Chondrocyte (in vitro differentiated cells): ENCODE results near the gene SERGEF. TPM values are rescaled to one million over a fixed set of nuclear protein-coding genes. Genes with fewer than 3 reads are reported as not detected.

Experiments used
- DNase-seq: peaks from one replicate; pipeline ENCODE4 v3.0.0; 2021; ENCODE audit warnings: mixed read lengths, low spot score
- H3K27ac Mint-ChIP-seq: one replicate; pipeline ENCODE4 v1.8.0; 2021; ENCODE audit warnings: mild to moderate bottlenecking, moderate library complexity, mixed read lengths; ENCODE audit not compliant: unreplicated experiment
- H3K27me3 Mint-ChIP-seq: 2 replicates; pipeline ENCODE4 v1.8.0; 2021; ENCODE audit warnings: low read depth, mixed read lengths
- H3K36me3 Mint-ChIP-seq: 2 replicates; pipeline ENCODE4 v1.8.0; 2021; ENCODE audit warnings: low read depth, mixed read lengths
- H3K4me1 Mint-ChIP-seq: 2 replicates; pipeline ENCODE4 v1.8.0; 2021; ENCODE audit warnings: low read depth, mild to moderate bottlenecking, mixed read lengths
- H3K4me3 Mint-ChIP-seq: one replicate; pipeline ENCODE4 v1.8.0; 2021; ENCODE audit warnings: mild to moderate bottlenecking, moderate library complexity, mixed read lengths; ENCODE audit not compliant: unreplicated experiment
- H3K9me3 Mint-ChIP-seq: 2 replicates; pipeline ENCODE4 v1.8.0; 2021; ENCODE audit warnings: low read depth, mixed read lengths
- total RNA-seq: library from RNA; stranded (reverse); gene quantifications from 3 replicates; pipeline ENCODE4 v1.2.1, GENCODE V29; 2021
- TF ChIP-seq, protein P1 (sequence below): fragments of 200-600 bp; sonication (generic); IDR thresholded peaks from 2 replicates; pipeline ENCODE4 v1.5.0; 2021; ENCODE audit warnings: antibody characterized with exemption, mild to moderate bottlenecking, moderate library complexity

SERGEF gene
- total RNA-seq, 1 donor from 2014 or later, result 37.6 TPM

DNA sequence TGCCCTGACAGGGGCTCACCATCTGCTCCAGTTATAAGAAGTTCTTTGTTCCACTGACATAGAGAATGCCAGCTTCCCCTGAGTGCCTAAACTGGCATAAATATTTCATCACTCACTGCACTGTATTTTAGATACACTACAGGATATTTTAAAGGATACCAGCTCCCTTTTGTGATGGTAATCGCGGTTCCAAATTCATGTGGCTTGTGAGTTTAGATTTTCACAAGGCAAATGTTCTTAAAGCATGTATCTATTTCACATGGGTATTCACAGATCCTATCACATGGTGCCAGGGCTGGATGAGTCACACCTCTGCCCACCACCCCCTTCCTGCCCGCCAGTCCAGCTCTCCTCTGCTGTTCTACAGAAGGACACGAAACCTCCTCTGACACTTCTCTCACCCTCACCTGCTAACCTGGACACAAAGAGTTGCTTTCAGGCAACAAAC lies 172.7 kb downstream of the SERGEF start:
- Mint-ChIP-seq H3K9me3 (no peaks in the 10 kb centered on the region), H3K27me3 (no peaks in the 10 kb centered on the region), H3K36me3 (no peaks in the 10 kb centered on the region), H3K27ac (peak overlapping the region; percentile 68), H3K4me1 (peaks cover 7% of the 10 kb centered on the region), H3K4me3 (no peak overlapping the region)
- TF ChIP-seq, protein P1, sequence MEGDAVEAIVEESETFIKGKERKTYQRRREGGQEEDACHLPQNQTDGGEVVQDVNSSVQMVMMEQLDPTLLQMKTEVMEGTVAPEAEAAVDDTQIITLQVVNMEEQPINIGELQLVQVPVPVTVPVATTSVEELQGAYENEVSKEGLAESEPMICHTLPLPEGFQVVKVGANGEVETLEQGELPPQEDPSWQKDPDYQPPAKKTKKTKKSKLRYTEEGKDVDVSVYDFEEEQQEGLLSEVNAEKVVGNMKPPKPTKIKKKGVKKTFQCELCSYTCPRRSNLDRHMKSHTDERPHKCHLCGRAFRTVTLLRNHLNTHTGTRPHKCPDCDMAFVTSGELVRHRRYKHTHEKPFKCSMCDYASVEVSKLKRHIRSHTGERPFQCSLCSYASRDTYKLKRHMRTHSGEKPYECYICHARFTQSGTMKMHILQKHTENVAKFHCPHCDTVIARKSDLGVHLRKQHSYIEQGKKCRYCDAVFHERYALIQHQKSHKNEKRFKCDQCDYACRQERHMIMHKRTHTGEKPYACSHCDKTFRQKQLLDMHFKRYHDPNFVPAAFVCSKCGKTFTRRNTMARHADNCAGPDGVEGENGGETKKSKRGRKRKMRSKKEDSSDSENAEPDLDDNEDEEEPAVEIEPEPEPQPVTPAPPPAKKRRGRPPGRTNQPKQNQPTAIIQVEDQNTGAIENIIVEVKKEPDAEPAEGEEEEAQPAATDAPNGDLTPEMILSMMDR, result no peak
- DNase-seq, result no peak

DNA sequence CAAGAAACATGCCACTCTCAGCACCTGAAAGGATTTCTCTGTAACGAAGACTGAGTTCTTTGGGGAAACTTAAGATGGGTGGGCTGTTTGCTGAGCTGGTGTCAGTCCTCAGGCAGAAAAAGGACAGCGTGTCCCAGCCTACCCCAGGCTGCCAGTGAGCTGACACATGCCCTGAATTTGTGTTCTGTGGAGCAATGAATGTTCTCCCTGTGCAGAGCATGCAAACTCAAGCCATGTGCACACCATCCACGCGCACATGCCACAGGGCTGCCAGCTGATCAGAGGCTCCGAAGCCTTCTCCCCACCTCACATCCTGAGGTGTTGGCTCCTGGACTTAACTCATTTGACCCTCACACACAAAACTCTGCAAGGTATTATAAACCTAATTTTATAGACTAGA lies 173.4 kb downstream of the SERGEF start:
- H3K27me3 Mint-ChIP-seq, result no peaks in the 10 kb centered on the region
- H3K27ac Mint-ChIP-seq, result no peak overlapping the region
- H3K4me3 Mint-ChIP-seq, result no peak overlapping the region
- no peaks in the 10 kb centered on the region for H3K36me3 Mint-ChIP-seq
- TF ChIP-seq, protein P1, result no peak
- peaks cover 6% of the 10 kb centered on the region for H3K4me1 Mint-ChIP-seq
- DNase-seq, result no peak
- H3K9me3 Mint-ChIP-seq, result no peaks in the 10 kb centered on the region

DNA sequence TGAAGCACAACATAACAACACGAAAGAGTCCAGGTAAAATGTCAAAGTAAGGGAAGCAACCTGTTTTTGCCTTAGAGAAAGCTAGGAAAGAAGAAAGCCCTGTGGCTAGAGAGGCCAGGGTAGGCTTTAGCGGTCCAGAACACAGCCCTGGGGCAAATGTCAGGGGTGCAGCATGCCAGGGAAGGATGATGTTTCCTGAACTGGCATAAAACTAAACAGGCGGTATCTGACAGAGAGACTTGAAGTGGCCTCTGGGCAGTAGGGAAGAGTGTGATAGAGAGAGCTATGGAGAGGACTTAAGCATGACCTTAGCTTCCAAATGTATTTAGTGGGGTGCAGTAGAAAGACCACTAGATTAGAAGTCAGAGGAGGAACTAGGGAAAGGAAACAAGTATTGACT lies 174.7 kb downstream of the SERGEF start:
- no peaks in the 10 kb centered on the region for H3K9me3 Mint-ChIP-seq
- no peak overlapping the region for H3K27ac Mint-ChIP-seq
- no peak for DNase-seq
- no peak overlapping the region for H3K4me3 Mint-ChIP-seq
- TF ChIP-seq, protein P1, result no peak
- H3K4me1 Mint-ChIP-seq, result peaks cover 6% of the 10 kb centered on the region
- H3K36me3 Mint-ChIP-seq, result no peaks in the 10 kb centered on the region
- no peaks in the 10 kb centered on the region for H3K27me3 Mint-ChIP-seq

DNA sequence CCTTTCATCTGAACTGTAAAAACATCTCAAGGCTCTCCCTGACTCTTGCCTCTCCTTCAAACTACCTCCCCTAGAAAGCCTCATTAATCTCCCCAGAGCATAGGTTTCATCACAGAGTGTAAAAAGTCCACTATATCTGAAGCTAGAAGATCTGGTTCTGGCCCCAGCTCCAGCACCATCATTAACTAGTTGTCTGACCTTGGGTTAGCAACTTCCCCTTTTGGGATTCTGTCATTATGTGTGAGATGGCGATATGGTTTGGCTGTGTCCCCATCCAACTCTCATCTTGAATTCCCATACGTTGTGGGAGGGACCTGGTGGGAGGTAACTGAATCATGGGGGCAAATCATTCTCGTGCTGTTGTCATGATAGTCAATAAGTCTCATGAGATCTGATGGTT lies 181.0 kb downstream of the SERGEF start:
- H3K4me1 Mint-ChIP-seq, result no peaks in the 10 kb centered on the region
- no peak overlapping the region for H3K4me3 Mint-ChIP-seq
- H3K27me3 Mint-ChIP-seq, result no peaks in the 10 kb centered on the region
- no peaks in the 10 kb centered on the region for H3K9me3 Mint-ChIP-seq
- no peak overlapping the region for H3K27ac Mint-ChIP-seq
- TF ChIP-seq, protein P1, result no peak
- H3K36me3 Mint-ChIP-seq, result no peaks in the 10 kb centered on the region
- no peak for DNase-seq

DNA sequence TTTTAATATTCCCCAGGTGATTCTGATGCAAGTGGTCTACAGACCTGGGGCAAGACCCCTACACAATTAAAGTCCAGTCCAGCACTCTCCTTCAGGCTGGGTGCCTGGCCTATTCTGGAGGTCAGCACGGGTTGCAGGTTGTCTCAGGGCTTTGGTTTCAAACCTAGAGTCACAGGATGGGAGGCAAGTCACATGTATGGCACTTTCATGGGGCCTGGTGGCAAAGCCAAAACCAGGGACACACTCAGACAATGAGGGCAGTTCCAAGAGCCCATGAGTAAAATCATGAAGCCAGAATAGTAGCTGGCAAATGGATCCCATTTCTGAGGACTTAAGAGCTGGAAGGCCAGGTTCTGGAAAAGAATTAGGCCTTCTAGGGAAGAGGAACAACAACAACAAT lies 181.6 kb downstream of the SERGEF start:
- Mint-ChIP-seq H3K9me3 (no peaks in the 10 kb centered on the region), H3K4me3 (no peak overlapping the region), H3K36me3 (no peaks in the 10 kb centered on the region), H3K27ac (no peak overlapping the region), H3K4me1 (no peaks in the 10 kb centered on the region), H3K27me3 (no peaks in the 10 kb centered on the region)
- no peak for DNase-seq
- TF ChIP-seq, protein P1, result no peak
